Iris pigment epithelial cell (primary cell): ENCODE measurements around the gene TNNT3.
A peak's percentile ranks its signal among the peaks of the same experiment; 100 is the strongest.

Experiments
- DNase-seq: peaks from one replicate; pipeline ENCODE4 v3.0.0-alpha.2; 2011; ENCODE audit warnings: low read depth

The TNNT3 gene

GRCh38 chr11:1923201-1923956 is 3.9 kb downstream of the TNNT3 start:
- DNase-seq, result no peak

- DNase-seq, result no peak
Observed at GRCh38 chr11:1924181-1924580, 4.7 kb downstream of the TNNT3 start.

GRCh38 chr11:1924646-1925372 is 5.3 kb downstream of the TNNT3 start:
- DNase-seq, result no peak

- no peak for DNase-seq
Observed at GRCh38 chr11:1925373-1926155, 6.1 kb downstream of the TNNT3 start.

DNA sequence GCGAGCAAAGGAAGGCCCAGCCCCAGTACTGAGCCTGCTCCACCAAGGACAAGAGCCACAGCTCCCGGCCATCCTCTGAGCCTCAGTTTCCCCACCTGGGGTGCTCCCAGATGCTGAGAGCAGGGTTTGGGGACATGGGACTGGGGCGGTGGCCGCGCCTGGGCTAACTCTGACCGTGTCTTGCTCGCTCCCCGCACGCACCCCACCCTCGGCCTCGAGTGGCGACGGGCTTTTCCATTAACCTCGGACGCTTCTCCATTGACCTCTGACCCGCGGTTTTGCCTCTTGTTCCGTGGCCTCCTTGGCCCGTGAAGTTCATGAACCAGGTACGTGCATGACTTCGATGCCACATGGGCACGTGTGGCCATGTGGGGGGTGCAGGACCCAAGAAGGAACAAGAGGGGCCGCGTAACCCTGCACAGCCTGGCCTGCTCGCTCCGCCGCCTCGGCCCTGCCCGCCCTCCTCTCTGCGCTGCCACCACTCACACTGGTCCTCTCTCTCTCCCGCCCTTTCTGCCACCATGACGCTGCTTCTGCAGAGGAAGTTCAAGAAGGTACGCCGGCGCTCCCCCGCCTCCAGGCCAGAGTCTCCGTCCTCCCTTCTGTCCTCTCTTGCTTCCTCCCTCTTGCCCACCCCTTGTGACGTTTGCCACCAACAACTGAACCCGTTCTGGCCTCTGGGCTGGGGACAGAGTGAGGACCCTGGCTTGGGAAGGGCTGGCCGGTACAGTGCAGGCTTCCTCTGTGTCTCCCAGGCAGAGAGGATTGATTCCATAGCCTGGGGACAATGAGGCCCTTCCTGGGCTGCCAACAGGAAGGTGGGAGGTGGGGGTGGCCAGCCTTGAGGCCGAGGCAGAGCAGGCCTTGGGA is 6.9 kb downstream of the TNNT3 start:
- no peak for DNase-seq

- DNase-seq, result no peak
Observed at GRCh38 chr11:1927026-1927847, 7.7 kb downstream of the TNNT3 start.

DNA sequence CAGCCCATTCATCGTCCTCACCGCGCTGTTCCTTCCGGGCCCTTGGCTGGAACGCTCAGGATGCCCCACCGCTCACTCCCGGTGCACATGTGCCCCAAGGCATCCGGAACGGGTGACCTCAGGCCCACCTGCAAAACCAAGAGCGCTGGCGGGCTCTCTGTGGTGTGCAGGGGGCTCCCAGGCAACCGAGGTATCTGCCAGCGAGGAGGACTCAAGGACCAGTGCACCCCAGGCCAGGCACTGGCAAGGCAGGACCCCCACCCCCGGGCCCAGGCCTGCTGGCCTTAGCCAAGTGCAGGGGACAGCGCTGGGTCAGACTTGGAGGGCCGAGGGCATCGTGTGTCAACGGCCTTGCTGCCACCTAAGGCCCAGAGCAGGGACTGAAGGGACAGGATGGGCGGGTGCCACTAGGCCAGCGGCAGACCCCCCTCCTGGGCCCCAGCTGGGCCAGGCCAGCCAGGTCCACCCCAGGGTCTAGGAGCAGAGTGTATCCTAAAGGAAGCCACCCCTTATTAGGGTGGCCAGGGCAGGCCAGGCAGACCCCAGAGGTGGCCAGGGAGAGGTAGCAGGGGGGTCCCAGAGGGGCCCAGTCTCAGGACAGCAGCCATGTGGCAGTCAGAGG is 8.5 kb downstream of the TNNT3 start:
- DNase-seq, result no peak

DNA sequence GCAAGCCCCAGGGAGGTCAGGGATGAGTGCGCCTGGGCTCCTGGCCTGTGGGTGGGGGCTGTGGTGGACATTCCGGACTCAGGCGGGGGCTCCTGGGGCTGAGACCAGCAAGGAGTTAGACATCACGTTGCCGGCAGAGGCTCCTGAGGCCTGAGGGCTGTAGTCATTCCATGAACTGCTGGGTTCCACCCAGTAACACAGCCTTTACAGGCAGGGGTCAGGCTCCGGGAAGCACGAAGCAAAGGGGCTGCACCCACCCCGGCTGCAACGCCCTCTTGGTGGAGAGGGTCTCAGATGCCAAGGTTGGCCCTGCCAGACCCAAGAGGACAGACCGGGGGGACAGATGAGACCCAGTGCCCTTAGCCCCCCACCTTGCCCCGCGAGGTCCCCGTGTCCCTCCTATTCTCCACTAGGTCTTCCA is 9.0 kb downstream of the TNNT3 start:
- DNase-seq, result no peak

GRCh38 chr11:1928891-1929541 is 9.5 kb downstream of the TNNT3 start:
- no peak for DNase-seq

GRCh38 chr11:1929621-1930461 is 10.3 kb downstream of the TNNT3 start:
- DNase-seq, result no peak

DNA sequence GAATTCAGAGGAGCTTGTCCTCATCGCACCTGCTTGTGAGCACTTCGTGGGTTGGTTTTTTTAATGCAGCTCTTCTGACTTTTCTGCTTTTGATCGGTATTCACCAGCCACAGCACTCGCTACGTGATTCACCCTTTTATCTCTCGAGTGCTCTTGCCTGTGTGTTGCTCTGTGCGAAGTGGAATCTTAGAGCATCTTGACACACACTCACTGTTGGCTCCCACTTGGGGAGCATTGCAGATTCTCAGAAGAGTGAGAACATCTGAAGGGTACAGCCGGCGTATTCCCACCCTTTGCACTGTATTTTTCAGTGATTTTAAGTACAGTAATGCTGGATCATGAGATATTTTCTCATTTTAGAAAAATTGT is 10.9 kb downstream of the TNNT3 start:
- DNase-seq, result no peak

- DNase-seq, result peak; percentile 52
Observed at GRCh38 chr11:1931341-1932104, 12.0 kb downstream of the TNNT3 start.

DNA sequence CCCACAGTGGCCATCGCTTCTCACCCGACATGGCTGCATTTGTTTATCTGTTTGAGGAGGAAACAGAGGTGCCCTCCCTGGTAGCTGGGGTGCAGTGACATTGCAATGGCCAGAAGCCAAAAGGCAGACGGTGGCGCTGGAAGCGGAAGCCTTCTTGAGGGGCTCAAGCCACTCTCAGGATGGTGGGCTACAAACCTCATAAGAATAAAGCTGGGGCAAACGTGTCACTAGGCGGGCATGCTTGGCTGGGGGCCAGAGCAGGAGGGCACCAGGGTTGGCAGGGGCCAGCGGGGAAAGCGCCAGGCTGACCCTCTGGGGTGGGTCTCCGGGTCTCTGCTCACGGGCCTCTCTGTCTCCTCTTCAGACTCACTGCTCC is 12.6 kb downstream of the TNNT3 start:
- DNase-seq, result no peak

DNA sequence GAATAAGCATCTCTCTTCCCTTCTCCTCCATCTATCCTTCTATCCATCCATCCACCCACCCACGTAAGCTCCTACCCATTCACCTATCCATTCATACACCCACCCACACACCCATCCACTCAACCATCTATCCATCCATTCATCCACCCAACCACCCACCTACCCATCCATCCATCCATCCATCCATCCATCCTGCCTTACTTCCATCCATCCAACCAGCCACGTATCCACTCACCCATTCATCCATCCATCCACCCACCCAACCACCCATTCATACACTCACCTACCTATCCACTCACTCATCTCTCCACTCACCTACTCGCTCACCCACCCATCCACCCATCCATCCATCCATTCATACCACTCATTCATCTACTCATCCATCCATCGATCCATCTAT is 13.2 kb downstream of the TNNT3 start:
- no peak for DNase-seq

DNA sequence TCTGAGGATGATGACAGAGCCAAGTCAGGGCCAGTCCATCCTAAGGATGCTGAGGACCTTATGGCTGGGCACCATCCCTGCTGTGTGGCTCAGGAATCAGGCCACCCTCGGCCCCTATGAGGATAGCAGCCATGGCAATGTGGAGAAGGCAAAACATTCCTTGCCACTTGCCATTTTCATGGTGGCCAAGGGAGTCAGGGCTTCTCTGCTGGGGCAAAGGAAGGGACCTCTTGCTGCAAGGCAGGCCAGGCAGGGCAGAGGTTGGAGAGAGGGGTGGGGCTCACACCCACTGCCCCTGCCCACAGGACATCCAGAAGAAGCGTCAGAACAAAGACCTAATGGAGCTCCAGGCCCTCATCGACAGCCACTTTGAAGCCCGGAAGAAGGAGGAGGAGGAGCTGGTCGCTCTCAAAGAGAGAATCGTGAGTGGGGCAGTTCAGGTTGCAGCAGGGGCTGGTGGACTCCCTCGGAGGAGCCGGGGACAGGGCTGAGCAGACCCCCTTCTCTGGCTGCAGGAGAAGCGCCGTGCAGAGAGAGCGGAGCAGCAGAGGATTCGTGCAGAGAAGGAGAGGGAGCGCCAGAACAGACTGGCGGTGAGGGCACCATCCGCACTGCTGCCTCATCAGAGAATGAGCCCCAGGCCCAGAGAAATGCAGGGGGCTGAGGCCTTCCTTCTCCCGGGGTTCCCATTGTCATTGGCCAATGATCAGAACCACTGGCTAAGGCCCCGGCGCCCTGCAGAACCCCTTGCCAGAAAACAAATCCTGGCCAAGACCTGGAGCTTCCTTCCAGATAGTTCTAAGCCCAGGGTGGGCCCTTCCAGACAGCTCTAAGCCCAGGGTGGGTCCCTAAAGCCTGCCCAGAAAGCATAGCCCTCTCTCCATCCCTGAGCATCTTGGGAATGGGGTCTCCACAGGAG is 14.2 kb downstream of the TNNT3 start:
- DNase-seq, result no peak

- DNase-seq, result no peak
Observed at GRCh38 chr11:1934335-1935155, 15.0 kb downstream of the TNNT3 start.
